Activated effector memory CD4-positive, alpha-beta T cell treated with anti-CD3 and anti-CD28 coated beads, Interleukin-2, amount 50 U/mL, for 16 hours (primary cell): ENCODE data around the gene NVL.

Experiments
- DNase-seq: peaks from one replicate; pipeline ENCODE4 v3.0.0-alpha.2; 2020

Gene NVL

DNA sequence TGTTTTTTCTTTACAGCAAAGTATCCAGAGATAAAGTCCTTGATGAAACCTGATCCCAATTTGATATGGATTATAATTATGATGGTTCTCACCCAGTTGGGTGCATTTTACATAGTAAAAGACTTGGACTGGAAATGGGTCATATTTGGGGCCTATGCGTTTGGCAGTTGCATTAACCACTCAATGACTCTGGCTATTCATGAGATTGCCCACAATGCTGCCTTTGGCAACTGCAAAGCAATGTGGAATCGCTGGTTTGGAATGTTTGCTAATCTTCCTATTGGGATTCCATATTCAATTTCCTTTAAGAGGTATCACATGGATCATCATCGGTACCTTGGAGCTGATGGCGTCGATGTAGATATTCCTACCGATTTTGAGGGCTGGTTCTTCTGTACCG is 140.4 kb downstream of the NVL start:
- DNase-seq: peak; percentile 38

DNA sequence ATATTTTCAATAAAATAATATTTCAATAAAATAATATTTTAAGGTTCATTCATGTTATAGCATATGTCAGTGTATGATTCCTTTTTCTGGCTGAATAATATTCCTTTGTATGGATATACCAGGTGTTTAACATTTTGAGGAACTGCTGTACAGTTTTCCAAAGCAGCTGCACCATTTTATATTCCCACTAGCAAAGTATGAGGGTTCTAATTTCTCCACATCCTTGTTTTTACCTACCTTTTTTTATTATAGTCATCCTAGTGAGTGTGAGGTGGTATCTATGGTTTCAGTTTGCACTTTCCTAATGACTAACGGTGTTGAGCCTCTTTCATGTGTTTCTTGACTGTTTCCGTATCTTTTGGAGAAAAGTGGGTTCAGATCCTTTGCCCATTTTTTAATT is 141.7 kb downstream of the NVL start:
- no peak for DNase-seq

- DNase-seq: peak; percentile 53
Observed at GRCh38 chr1:224185208-224185607, 144.8 kb downstream of the NVL start.

- DNase-seq: peak; percentile 88
Observed at GRCh38 chr1:224183591-224184312, 146.2 kb downstream of the NVL start.

DNA sequence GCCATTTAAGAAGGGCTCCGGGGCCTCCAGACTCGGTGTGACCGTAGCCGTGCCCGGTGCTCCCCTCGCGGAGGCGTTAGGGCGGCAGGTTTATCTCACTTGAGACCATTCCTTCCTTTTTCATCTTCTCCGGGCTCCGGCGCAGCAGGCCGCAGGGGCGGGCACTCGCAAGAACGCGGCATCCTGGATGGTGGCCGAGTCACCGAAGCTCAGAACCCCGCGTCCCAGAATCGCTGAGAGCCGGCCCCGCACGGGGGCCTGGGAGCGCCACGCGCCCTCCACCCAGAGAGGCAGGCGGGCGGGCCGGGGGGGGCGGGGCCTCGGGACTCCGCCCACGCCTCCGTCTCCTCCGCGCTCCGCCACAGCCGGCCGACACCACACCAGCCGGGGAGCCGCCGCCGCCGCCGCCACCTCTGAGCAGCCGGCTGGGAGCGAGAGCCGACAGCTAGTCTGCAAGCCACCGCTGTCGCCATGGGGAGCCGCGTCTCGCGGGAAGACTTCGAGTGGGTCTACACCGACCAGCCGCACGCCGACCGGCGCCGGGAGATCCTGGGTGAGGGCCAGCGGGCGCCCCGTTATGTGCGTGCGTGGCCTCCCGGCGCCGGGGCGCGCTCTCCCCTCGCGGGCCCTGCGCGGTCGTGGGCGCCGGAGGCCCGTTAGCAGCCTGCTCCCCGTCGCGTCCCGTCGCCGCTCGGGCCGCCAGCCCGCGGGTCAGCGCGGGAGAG is 146.9 kb downstream of the NVL start, which contains the start of gene DEGS1:
TSS of gene DEGS1 (plus strand) at position 375 of the 725 bp plus-strand sequence. CDS start at position 472, 97 bp downstream.
- DNase-seq: peak; percentile 93

DNA sequence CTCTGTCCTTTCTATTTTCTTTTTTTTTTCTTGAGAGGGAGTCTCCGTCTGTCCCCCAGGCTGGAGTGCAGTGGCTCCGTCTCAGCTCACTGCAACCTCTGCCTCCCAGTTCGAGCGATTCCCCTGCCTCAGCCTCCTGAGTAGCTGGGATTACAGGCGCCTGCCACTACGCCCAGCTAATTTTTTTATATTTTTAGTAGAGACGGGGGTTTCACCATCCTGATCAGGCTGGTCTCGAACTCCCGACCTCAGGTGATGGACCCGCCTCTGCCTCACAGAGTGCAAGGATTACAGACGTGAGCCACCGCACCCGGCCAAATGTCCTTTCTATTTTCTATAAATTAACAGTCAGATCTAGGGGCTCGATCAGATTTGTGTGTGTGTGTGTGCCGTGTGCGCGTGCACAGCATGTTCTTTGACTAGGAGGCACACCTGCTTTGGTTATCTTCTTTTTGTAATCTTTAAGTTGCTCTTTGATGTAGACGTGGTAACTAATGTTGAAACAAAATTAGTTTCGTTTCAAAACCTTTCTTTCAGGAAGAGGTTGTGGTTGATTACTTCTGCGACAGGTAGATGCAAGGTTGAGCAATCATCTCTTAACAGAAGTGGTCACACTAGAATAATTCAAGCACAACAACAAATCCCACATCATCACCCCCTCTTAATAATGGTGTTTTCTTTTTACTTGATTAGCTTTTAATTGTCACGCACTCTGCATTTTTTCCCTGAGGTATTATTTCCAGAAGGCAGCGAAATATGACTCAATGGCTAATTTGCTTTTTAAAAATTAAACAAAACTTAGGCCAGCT is 147.7 kb downstream of the NVL start:
- DNase-seq: peak; percentile 81

- peak; percentile 61 for DNase-seq
Observed at GRCh38 chr1:224181453-224181810, 148.5 kb downstream of the NVL start.

GRCh38 chr1:224180783-224181452 is 149.1 kb downstream of the NVL start:
- peak; percentile 60 for DNase-seq

GRCh38 chr1:224178894-224179293 is 151.1 kb downstream of the NVL start:
- no peak for DNase-seq

DNA sequence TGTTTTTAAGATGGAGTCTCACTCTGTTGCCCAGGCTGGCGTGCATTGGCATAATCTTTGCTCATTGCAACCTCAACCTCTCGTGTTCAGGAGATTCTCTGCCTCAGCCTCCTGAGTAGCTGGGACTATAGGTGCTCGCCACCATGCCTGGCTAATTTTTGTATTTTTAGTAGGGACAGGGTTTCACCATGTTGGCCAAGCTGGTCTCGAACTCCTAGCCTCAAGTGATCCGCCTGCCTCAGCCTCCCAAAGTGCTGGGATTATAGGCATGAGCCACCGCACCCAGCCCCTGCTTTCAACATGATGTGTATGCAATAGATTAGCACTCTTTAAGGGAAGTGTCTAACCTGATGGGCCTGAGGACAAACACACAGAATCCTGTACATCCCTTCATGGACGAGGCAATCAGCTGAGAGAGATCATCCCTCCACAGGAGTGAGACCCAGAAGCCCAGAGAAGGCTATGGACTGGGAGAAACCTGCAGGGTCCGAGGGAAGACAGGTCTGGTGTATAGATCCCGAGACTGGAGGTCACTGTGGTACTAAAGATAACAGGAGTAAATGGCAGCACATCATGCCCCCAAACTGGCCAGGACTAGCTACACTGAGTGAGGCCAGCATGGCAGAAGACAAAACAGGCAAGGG is 152.5 kb downstream of the NVL start:
- peak; percentile 43 for DNase-seq
